ENCODE results near the gene PKD2L1.
A peak's percentile ranks its signal among the peaks of the same experiment; 100 is the strongest.
"Not testable (repeated sequence)": the region's sequence is repeated elsewhere in the genome, so short reads cannot be mapped to it uniquely, and the experiment has no call there.

The PKD2L1 gene

DNA sequence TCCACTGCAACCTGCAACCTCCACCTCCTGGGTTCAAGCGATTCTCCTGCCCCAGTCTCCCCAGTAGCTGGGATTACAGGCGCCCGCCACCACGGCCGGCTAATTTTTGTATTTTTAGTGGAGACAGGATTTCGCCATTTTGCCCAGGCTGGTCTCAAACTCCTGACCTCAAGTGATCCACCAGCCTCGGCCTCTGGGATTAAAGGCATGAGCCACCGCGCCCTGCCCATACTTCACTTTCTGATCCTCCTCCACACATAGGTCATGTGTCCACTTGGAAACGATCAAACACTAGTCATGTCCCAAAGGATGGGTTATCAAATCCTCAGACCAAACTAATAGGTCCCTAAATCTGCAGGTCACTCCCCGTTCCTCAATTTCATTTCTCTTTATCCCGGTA lies 44.7 kb downstream of the PKD2L1 start:
- not testable (repeated sequence) for DNase-seq

DNA sequence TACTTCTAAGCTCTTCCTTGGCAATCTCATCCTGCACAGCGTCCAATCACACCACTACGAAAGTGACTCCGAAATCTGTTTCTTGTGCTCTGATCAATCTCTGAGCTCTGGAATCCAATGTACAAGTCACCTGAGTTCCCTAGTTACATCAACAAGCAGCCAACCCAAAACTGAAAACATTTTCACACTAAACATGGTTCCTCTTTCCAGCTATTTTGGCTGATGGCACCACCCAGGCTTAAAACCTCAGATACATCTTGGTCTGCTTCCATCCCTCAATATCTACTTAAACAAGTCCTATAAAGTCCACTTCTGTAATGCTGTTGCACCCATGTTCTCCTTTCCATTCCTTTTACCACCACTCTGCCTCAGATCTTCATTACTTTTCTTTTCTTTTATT lies 47.1 kb downstream of the PKD2L1 start:
- no peak for DNase-seq

DNA sequence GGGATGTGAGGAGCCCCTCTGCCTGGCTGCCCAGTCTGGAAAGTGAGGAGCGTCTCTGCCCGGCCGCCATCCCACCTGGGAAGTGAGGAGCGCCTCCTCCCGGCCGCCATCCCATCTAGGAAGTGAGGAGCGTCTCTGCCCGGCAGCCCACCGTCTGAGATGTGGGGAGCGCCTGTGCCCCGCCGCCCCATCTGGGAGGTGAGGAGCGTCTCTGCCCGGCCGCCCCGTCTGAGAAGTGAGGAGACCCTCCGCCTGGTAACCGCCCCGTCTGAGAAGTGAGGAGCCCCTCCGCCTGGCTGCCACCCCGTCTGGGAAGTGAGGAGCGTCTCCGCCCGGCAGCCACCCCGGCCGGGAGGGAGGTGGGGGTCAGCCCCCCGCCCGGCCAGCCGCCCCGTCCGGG lies 53.1 kb downstream of the PKD2L1 start:
- DNase-seq, result not testable (repeated sequence)

DNA sequence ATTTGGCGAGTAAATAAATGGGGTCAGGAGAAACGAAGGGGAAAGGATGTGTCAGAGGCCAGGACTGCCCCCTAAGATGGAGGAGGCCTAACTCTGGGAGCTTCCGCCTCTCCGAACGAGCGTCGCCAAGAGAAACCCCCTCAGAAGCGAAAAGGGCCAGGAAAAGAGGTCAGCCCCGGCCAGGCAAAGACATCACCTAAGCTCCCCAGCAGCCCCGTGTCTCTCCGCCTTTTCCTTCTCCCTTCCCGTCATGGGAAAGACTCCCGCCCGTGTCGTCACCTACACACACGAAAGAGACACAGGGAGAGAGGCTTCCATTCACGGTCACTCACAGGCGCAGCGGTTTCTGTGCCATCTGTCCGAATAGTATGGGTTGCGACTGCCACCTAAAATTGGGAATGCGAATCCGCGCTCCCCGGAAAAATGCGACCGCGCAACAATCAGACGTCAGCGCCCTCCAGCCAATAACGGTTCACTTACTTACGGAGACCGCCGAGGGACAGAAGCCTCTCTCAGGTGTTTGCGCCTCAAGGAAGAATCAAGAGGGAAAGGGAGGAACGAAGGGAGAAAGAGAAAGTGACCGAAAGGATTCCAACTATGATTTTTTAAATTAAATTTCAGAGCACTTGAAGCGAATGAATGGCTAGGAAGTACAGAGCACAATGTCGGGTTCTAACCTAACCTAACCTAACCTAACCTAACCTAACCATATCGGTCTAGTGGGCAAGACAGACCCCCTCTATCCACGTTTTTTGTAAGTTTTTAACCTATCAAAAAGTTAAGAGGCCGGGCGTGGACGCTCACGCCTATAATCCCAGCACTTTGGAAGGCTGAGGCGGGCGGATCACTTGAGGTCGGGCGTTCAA lies 62.6 kb downstream of the PKD2L1 start, which contains the start of gene CWF19L1:
Gene CWF19L1 (minus strand): TSS at position 400 of the 866 bp plus-strand sequence. CDS start 45 bp downstream, at position 355.
- DNase-seq, result peak; percentile 61

DNA sequence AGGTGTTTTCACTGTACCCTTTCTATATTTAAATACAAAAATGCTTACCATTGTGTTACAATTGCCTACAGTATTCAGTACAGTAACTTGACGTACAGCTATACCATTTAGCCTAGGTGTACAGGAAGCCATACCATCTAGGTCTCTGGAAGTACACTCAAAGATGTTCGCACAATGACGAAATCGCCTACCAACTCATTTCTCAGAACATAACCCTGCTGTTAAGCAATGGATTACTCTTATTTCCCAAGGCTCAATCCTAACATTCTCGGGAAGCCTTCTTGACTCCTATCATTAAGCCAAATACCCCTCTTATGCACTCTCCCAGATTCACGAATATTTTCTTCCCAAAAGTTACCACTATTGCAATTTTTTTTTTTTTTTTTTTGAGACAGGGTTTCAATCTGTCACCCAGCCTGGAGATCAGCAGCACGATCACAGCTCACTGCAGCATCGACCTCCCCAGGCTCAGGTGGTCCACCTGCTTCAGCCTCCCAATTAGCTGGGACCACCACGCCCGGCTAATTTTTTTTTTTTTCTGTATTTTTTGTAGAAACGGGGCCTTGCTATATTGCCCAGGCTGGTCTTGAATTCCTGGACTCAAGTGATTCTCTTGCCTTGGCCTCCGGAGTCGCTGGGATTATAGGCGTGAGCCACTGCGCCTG lies 64.1 kb downstream of the PKD2L1 start:
- no peak for DNase-seq

DNA sequence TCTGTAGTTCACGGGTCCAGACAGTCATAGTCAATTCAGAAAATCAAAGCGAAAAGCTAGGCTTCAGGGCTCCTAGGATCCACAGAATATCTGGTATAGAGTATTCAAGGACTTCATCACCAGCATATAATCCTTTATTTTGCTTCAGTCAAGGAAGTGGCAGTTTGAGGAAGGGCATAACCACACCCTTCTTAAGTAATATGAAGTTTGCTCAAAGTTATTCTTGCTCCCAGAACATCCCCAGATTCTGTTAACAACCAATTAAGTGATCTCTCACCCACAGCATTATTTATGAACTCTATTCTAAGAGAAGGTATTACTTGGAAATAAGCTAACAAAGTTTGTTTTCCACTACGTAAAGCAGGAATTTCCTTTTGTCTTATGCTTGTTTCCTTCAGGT lies 75.8 kb downstream of the PKD2L1 start:
- no peak for DNase-seq

DNA sequence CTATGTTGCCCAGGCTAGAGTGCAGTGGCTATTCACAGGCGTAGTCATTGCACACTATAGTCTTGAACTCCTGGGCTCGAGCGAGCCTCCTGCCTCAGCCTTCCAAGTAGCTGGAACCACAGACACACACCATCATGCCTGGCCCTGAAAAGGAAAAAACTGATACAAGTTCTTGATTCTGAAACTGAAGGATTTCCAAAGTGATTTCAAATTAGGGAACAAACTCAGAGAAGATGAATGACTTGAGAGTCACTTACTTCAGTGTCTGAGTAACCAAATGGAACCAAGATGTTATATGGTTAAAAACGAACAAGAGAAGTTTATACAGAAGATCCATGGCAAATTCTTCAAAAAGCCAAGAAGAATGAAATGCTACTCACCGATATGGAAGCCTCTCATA lies 77.0 kb downstream of the PKD2L1 start:
- DNase-seq, result no peak

DNA sequence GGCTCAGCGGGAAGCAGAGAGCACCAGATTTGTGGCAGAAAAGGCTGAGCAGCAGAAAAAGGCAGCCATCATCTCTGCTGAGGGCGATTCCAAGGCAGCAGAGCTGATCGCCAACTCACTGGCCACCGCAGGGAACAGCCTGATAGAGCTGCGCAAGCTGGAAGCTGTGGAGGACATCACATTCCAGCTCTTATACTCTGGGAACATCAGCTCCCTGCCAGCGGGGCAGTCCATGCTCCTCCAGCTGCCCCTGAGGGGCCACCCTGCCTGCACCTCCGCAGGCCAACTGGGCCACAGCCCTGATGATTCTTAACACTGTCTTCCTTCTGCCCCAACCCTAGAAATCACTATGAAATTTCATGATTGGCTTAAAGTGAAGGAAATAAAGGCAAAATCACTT lies 81.2 kb downstream of the PKD2L1 start:
- no peak for DNase-seq

DNA sequence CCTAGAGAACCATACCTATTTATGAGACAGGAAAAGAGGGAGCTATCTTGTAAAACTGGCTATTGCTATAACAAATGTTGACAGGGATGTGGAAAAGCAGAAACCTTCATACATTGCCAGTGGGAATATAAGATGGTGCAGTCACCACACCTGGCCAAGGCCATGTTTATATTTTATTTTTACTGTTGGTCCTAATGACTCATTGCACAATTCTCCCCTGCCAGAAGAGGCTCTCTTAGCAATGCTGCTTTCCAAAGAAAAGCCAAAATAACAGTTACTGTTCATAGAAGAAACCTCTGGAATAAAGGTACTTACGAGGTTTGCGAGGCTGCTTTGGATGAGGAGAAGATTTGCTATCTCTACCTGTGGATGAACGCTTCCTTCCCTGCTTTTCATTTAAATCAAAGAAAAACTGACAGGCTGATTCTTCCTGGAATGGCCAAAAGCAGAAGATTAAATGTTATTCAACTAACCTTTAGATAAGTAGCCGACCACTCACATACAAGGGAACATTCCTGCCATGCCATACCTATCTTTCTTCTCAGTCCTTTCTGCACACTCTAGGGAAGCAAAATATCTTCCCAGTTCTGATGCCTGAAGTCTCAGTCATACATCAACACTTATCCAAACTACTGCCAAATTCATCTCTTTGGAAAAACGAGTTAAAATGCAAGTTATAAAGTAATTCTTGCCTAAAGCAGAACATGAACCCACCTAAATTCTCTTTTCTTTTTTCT lies 84.4 kb downstream of the PKD2L1 start:
- DNase-seq, result no peak

DNA sequence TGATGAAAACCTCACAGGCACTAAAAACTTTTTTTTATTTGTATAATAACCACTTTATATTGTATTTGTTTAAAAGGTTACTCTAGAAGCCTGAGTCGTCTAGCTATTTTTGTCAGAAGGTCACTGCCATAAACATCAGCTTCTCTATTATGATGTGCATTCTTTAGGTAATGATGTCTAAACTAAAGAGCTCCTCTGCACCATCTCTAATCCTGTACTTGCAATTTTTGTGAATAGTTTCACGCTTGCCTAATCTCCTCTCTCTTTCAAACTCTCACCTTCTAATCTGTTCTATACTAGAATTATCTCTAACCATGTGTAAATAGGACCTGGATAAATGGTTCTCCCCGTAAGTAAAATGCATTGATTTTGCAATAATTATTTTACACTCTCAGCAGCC lies 90.2 kb downstream of the PKD2L1 start:
- DNase-seq, result no peak

DNA sequence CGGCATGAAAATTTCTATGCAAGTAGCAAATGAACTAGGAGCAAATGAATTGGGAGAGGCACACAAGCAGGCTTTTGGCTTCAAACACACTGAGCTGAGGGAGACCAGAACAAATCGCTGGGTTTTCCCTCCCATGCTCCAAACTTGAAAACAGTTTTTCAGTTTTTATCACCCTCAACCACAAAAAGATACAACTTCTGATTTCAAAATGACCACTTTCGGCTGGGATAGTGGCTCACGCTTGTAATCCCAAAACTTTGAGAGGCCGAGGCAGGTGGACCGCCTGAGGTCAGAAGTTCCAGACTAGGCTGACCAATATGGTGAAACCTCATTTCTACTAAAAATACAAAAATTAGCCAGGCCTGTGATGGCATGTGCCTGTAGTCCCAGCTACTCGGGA lies 91.6 kb downstream of the PKD2L1 start:
- DNase-seq, result no peak

Measured in NCI-H1048 (cell line).